Mammary epithelial cell (primary cell): ENCODE data around the gene OR10A3.

ENCODE experiments used
- EZH2 ChIP-seq: IDR thresholded peaks from 2 replicates; pipeline ENCODE4 v1.6.1; 2012; ENCODE audit warnings: low read length, inconsistent platforms, borderline replicate concordance
- TF ChIP-seq, protein P1 (sequence below), 2 donors: IDR thresholded peaks in 1 of 2; conservative IDR thresholded peaks in 1 of 2; 2 replicates each; pipeline ENCODE4 v1.5.1; 2011 to 2012; ENCODE audit warnings: inconsistent platforms in 2 of 2, low read length in 2 of 2, mild to moderate bottlenecking in 2 of 2, control low read depth in 1 of 2, low read depth in 1 of 2; ENCODE audit not compliant: insufficient read depth in 1 of 2; ENCODE audit errors: extremely low read depth in 1 of 2

GRCh38 chr11:7924536-7924935 is 17.0 kb downstream of the OR10A3 start:
- TF ChIP-seq, protein P1, sequence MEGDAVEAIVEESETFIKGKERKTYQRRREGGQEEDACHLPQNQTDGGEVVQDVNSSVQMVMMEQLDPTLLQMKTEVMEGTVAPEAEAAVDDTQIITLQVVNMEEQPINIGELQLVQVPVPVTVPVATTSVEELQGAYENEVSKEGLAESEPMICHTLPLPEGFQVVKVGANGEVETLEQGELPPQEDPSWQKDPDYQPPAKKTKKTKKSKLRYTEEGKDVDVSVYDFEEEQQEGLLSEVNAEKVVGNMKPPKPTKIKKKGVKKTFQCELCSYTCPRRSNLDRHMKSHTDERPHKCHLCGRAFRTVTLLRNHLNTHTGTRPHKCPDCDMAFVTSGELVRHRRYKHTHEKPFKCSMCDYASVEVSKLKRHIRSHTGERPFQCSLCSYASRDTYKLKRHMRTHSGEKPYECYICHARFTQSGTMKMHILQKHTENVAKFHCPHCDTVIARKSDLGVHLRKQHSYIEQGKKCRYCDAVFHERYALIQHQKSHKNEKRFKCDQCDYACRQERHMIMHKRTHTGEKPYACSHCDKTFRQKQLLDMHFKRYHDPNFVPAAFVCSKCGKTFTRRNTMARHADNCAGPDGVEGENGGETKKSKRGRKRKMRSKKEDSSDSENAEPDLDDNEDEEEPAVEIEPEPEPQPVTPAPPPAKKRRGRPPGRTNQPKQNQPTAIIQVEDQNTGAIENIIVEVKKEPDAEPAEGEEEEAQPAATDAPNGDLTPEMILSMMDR (conservative IDR thresholded peaks at IDR 0.05 in 1 of 2, IDR thresholded peaks at IDR 0.05 in 1 of 2; ENCODE audit: extremely low read depth in 1 of 2, insufficient read depth in 1 of 2, low read depth in 1 of 2, low read length in 2 of 2): no peak
- TF ChIP-seq EZH2: no peak
